DMS 273 (cell line): ENCODE measurements around the gene UBE2U.

Experiments
- DNase-seq: peaks from one replicate; lab custom pipeline; 2025; ENCODE audit not compliant: unreplicated experiment; lab: John Stamatoyannopoulos, UW

UBE2U gene

GRCh38 chr1:64203420-64203819 lies at the start of gene UBE2U:
Gene UBE2U, plus strand, starts transcription at chr1:64203623. Its CDS starts 428 bp downstream, at chr1:64204051.
- DNase-seq: no peak

GRCh38 chr1:64155278-64155677 lies 48.1 kb upstream of the UBE2U start:
- DNase-seq: no peak

DNA sequence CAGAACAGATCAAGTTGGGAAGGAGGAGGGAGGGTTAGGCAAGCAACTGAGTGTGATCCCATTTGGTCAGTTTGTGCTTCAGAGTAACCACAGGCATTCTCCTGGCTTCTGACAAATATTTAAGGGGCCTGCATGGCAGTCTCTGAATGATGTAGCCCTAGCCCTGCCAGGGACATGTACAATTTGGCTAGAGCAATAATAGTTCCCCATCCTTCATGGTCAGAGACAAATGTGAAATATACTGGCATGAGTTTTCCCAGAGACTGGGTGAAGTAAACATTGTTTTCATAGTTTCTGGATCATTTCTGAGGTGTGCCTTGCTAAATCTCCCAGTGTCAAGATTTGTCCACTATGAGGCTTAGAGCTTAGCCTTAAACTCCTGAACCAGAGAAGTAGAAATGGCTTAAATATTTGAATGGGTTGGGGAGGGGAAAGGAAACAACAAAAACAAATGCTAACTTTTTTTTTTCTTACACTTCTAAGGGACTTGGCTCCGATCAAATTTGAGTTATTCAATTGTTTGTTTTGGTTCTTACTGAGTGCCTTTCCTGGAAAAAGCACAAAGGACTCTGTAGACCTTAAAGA lies 42.0 kb upstream of the UBE2U start:
- no peak for DNase-seq

- DNase-seq: no peak
Measured at GRCh38 chr1:64162151-64162550, 41.3 kb upstream of the UBE2U start.

GRCh38 chr1:64162804-64163203 lies 40.6 kb upstream of the UBE2U start:
- no peak for DNase-seq

GRCh38 chr1:64163431-64163830 lies 40.0 kb upstream of the UBE2U start:
- no peak for DNase-seq

DNA sequence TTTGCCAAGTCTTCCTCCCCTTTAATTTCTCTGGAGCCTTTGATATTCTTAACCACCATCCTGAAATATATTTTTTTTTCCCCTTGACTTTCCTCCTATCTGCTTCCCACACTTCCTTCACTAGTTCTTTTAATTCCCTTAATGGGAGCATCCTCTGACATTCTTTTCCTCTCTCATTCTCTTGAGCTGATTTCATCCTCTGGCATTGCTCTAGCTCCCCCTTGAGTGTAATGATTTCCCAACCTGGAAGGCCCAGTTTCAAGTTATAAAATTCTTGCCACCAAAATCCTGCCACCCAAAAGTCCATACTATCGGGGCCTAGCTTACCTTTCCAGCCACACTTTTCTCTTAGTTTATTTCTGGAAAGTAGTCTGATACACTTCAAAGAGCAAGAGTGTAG lies 39.5 kb upstream of the UBE2U start:
- peak; percentile 41 for DNase-seq

DNA sequence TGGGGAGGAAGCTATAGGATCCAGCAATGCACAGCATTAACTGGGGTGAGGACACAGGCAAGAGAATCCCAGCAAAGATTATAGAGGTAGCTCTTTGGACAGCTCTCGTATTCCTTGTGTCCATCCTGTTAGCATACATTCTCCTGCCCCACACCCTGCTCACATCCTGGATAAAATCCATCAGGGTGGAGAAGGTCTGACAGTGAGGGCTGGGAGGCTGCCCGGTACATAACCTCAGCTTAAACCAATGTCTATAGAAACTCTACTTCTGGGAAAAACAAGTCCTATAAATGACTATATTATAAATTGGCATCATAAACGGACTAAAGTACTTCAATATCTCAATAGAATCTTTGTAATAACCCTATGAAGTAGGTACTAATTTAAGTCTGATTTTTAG lies 36.8 kb upstream of the UBE2U start:
- DNase-seq: no peak

DNA sequence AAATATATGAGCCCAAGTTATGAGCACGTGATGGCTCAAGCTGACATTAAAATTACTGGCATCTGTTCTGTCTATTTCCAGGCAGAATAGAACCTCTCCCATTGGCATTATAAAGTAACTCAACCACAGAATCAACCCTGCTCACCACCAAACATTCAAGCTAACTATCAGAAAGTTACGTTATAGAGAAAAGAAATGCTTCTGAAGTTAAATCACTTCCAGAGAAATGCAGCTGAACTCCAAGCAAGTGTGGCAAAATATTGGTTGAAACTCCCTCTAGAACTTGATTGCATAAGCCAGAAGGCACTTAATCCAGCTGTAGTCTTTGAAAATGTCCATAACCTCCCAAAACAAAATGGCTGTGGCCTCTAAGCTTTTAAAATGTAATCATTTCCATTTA lies 36.2 kb upstream of the UBE2U start:
- no peak for DNase-seq

- DNase-seq: peak; percentile 46
Measured at GRCh38 chr1:64171246-64171645, 32.2 kb upstream of the UBE2U start.

DNA sequence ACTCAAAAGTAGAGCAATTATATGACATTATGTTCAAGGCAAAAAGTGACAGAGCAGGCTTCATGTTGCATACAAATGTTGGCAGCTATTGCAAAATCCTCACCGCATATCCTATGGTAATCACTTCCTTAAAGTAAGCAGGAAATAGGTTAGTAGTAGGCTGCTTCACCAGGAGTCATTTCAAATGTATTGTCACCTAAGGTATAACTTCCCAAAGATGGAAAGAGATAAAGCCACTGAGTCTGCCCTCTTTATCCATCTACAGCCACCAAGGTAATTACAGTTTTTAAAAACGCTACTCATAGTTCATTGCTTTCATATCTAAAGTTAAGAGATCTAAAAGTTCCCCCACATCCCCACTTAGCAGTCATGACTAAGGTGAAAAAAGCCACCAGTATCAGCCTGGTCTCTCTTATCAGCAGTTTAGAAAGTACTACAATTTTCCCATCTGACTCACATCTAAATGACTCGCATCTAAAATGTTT lies 31.6 kb upstream of the UBE2U start:
- DNase-seq: peak; percentile 49

DNA sequence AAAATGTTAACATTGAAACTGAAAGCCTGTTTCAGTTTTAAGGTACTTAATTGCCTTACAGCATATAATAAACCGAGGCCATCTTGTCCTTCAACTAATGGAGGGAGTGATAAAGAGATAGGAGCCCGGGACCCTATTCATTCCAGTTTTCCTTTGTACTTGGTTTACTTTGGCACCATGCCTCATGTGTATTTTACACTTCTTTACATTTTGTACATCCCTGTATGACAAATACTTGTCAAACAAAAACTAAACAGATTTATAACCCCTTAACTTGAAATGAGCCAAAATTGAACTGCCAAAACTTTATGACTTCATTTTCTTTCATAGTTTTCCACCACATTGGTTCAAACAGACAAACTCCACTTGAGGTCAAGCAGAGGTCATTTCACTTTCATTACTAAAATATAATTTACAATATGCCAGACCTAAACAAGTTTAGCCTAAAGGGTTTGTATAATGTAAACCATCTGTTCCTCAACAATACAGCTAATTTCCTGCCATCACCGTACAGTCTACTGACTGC lies 30.9 kb upstream of the UBE2U start:
- DNase-seq: peak; percentile 61

DNA sequence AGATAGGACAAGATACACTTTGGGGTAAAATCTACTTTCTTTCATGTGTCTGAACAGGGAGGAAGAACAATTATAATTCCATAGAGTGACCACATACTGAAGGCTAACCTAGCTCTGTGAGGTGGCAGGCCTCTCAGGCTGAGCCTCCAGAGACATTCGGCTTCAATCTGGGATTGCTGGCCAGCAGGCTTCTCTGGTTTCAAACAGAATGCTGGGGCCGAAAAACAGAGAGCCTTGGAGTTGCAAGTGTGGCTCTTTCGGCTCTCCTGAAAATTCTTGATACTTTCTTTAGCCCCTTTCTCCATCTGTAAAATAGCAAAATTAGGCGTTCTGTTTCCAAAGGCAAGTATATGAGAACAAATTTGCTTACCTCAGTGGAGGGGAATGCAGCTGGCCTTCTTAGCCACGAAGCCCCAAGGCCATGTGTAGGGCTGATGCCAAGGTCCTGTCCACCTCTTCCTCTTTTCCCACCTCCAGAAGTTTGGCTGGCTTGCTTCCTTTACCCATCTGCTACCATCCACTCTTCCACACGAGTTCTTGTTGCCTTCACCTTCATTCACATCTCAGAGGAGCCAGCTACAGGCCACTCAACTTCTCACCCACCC lies 30.0 kb upstream of the UBE2U start:
- DNase-seq: peak; percentile 30

- no peak for DNase-seq
Measured at GRCh38 chr1:64175639-64176038, 27.8 kb upstream of the UBE2U start.

DNA sequence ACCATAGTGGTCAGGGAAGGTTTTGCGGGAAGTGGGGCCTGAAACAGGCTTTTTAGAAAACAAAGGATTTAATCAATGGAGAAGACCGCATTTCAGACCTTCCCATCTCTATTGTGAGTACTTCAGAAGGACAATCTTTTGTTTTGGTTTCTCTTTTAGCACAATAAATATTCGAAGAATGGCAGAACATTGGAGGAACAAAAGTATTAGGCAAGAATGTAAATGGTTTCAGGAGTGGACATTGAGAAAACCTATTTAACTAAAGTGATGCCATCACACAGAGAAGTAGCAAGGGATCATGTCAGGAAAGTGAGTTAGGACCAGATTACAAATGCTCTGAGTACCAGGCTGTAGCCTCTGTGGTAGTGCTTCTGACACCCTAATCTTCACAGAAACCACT lies 26.8 kb upstream of the UBE2U start:
- no peak for DNase-seq

DNA sequence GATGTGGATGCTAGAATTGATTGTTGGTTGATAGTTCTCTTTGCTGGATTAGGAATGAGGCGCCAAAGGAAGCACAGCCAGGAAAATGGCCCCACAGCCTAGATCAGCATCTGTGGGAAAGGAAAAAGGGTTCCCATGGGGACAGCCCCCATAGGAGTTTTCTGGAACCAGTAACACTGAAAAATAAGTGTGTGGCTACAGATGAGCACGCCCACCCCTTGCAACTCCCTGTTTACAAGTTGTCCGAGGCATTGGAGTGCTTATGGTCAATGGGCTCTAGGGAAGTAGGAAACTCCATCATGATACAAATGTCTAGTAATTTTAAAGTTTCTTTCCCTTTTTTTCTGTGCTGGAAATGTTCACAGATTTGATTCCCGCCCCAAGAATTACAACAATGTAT lies 23.8 kb upstream of the UBE2U start:
- no peak for DNase-seq

DNA sequence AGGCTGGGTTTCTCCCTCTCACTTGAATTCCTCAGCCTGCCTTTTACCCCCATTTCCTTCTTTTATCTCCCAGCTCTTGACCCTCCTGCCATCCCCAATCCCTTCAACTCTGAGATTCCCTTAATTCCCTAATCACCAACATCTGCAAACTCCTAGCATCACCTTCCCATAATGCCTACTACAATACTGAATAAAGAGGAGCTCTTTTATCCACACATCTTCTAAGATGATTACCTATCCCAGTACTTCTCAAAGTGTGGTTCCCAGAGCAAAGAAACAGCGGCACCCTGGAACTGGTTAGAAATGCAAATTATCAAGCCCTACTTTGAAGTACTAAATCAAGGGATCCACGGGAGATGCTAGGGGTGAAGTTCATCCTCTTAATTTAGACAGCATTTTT lies 21.2 kb upstream of the UBE2U start:
- no peak for DNase-seq

DNA sequence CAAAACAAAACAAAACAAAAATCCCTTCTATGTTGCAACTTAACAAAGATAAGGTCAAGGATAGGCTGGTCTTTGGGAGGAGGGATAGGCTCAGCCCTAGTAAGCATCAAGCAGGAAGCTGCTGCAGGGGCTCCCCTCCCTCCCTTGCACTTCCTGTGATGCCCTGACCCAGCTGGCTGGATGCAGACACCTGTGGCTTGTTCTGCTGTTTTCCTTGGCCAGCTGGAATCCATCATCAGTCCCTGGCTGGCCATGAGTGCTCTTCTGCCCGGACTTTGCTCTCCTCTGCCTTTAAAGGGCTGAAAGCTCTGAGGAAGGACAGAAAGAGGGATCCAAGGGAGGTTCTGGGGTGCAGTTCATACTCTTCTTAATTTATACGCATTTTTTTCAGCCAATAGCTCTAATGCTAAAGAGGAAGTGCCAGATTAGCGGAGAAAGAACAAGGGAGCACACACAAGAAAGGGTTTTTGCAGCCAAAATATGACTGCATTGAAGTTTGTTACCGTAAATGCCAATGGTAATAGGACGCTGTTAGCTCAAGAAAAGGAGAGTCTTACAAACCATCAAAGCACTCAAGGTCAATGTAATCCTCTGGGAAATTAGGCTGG lies 19.9 kb upstream of the UBE2U start:
- DNase-seq: peak; percentile 14

DNA sequence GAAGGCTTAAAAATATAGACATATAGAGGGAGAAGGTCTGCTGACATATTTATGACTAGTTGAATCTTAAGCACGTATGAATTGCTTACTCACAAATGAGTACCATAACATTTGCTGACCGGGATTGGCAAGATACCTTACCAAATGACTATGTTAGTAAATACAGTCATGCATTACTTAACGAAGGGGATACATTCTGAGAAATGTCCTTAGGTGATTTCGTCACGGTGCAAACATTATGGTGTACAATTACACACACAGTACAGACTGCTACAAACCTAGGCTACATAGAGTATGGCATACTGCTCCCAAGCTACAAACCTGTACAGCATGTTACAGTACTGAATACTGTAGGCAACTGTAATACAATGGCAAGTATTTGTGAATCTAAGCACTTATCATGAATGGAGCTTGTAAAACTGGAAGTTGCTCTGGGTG lies 19.4 kb upstream of the UBE2U start:
- no peak for DNase-seq

DNA sequence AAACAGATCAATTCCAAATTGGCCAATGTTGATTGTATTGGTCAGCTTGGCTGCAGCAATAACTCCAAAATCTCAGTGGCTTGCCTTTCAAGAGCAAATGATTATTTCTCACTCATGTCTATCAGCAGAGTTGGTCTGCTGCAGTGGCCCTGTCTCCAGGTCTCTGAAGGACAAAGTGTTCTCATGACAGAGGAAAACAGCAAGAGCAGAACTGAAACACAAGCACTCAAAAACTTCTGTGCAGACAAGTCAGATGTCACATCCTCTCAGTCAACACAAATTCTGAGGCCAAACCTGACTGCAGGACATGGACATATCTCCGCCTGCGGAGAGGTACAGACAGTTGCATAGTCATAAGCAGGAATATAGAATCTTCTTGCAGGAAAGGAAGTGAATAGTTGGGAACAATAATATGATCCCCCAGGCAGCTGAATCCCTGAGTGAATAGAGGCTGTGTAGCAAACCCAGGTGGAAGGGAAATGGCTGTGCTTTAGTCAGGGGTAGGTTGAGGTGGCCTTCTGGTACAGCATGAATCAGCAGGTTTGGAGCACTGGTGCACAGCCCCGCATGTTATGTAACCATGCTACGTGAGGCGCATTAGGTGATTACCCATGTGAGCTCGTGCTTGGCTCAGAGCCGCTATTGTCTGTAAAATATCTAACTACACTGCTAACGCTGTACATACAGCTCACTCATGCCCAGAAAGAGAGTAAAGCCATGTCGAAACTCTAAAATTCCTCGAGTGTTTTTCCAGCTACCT lies 17.1 kb upstream of the UBE2U start:
- DNase-seq: no peak

DNA sequence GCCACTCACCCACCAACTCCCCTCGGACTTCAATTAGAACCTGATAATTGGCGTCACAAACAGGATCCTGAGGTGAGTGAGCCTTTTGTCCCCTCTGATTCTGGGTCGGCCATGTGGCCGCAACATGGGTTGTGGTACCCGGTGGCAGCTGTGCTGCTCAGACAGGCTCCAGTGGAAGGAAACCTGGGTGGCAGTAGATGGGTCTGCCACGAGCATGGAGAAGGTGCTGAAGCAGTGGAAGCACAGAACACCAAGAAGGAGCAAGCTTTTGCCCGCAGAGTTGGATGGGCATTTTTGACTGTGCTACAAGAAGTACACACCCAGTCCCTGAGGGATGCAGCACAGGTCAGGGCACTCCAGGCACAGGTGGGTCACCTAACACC lies 16.5 kb upstream of the UBE2U start:
- DNase-seq: no peak

DNA sequence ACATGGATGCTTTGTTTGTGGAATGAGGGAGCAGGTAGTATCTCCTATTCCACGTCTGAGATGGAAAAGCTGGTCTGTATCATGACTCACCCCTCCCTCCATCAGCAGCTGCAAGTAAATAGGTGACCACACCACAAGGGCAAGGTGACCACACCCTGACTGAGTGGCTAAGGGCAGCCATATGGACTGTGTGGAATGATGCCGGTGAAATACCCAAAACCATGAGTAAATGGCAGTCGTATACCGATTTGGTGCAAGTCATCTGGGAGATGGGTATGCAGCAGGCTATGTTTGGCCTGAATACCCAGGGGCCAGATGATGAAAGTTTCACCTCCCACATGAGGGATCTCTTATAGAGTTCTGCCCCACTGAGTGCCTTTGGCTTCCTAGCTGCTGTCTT lies 15.8 kb upstream of the UBE2U start:
- DNase-seq: no peak
